Activated naive CD4-positive, alpha-beta T cell treated with anti-CD3 and anti-CD28 coated beads, Interleukin-2, amount 50 U/mL, for 72 hours (primary cell): ENCODE measurements around the gene EIF5B. TPM values are rescaled to one million over a fixed set of nuclear protein-coding genes. Genes with fewer than 3 reads are reported as not detected.
"Not testable (repeated sequence)": the region's sequence is repeated elsewhere in the genome, so short reads cannot be mapped to it uniquely, and the experiment has no call there.

ENCODE experiments used
- ATAC-seq, 2 donors: fragments of 150-1000 bp; cut with Tn5 transposase; 2 replicates each; pipeline ENCODE4 v1.10.0; 2021; ENCODE audit warnings: mild to moderate bottlenecking in 2 of 2, moderate library complexity in 2 of 2
- DNase-seq, 2 donors: peaks; one replicate each; pipeline ENCODE4 v3.0.0; 2021 to 2022; ENCODE audit warnings: low spot score in 2 of 2
- H3K27ac Mint-ChIP-seq, 2 donors: one replicate each; pipeline ENCODE4 v1.8.0; 2022; ENCODE audit warnings: mild to moderate bottlenecking in 2 of 2, mixed read lengths in 2 of 2
- H3K36me3 Mint-ChIP-seq, 2 donors: one replicate each; pipeline ENCODE4 v1.8.0; 2022; ENCODE audit warnings: mixed read lengths in 2 of 2
- H3K9me3 Mint-ChIP-seq, 2 donors: one replicate each; pipeline ENCODE4 v1.8.0; 2022; ENCODE audit warnings: mixed read lengths in 2 of 2
- total RNA-seq, 2 donors: library from RNA; stranded (reverse); gene quantifications; one replicate each; pipeline ENCODE4 v1.2.3, GENCODE V29; 2022

EIF5B gene
- total RNA-seq, 2 donors from 2014 or later = 68.6 to 77.7 TPM

GRCh38 chr2:99348173-99348572, 11.0 kb downstream of the EIF5B start:
- peak in 1 of 2 donors; percentile 10 for DNase-seq
- no peaks in the 10 kb centered on the region for H3K36me3 Mint-ChIP-seq
- peak; percentile 90 to 96 for ATAC-seq
- H3K27ac Mint-ChIP-seq = peak overlapping the region; percentile 79 to 94
- H3K9me3 Mint-ChIP-seq = no peaks in the 10 kb centered on the region

- ATAC-seq = no peak
- peaks cover 0 to 7% of the 10 kb centered on the region in 2 donors for H3K36me3 Mint-ChIP-seq
- no peak overlapping the region for H3K27ac Mint-ChIP-seq
These were observed 13.0 kb downstream of the EIF5B start for GRCh38 chr2:99350194-99350593.

GRCh38 chr2:99354070-99354469, 16.9 kb downstream of the EIF5B start:
- DNase-seq (no peak), ATAC-seq (no peak)
- Mint-ChIP-seq H3K36me3 (peaks cover 0 to 7% of the 10 kb centered on the region in 2 donors), H3K27ac (no peak overlapping the region), H3K9me3 (no peaks in the 10 kb centered on the region)

More at GRCh38 chr2:99350194-99350593, 13.0 kb downstream of the EIF5B start:
- no peak for DNase-seq
- H3K9me3 Mint-ChIP-seq = no peaks in the 10 kb centered on the region

GRCh38 chr2:99354825-99355224, 17.6 kb downstream of the EIF5B start:
- DNase-seq, ATAC-seq, H3K27ac Mint-ChIP-seq, H3K36me3 Mint-ChIP-seq, H3K9me3 Mint-ChIP-seq: not testable (repeated sequence)

- DNase-seq = no peak
- peaks cover 10 to 18% of the 10 kb centered on the region in 2 donors for H3K36me3 Mint-ChIP-seq
- no peak for ATAC-seq
- H3K27ac Mint-ChIP-seq = no peak overlapping the region
- no peaks in the 10 kb centered on the region for H3K9me3 Mint-ChIP-seq
These were observed 19.7 kb downstream of the EIF5B start for GRCh38 chr2:99356853-99357252.

GRCh38 chr2:99365661-99366060, 28.5 kb downstream of the EIF5B start:
- no peak for ATAC-seq
- no peak overlapping the region for H3K27ac Mint-ChIP-seq
- no peak for DNase-seq

GRCh38 chr2:99368854-99369253, 31.7 kb downstream of the EIF5B start:
- H3K27ac Mint-ChIP-seq, DNase-seq, ATAC-seq, H3K9me3 Mint-ChIP-seq: not testable (repeated sequence)
- peaks cover 19 to 36% of the 10 kb centered on the region in 2 donors for H3K36me3 Mint-ChIP-seq

More at GRCh38 chr2:99365661-99366060, 28.5 kb downstream of the EIF5B start:
- peaks cover 19 to 23% of the 10 kb centered on the region in 2 donors for H3K36me3 Mint-ChIP-seq
- H3K9me3 Mint-ChIP-seq = no peaks in the 10 kb centered on the region

GRCh38 chr2:99373144-99373543, 36.0 kb downstream of the EIF5B start:
- H3K36me3 Mint-ChIP-seq = peaks cover 22 to 55% of the 10 kb centered on the region in 2 donors
- DNase-seq (no peak), ATAC-seq (no peak)
- peaks cover 0 to 6% of the 10 kb centered on the region in 2 donors for H3K9me3 Mint-ChIP-seq
- H3K27ac Mint-ChIP-seq = no peak overlapping the region

GRCh38 chr2:99374747-99375146, 37.6 kb downstream of the EIF5B start:
- no peak overlapping the region for H3K27ac Mint-ChIP-seq
- H3K36me3 Mint-ChIP-seq = peaks cover 25 to 50% of the 10 kb centered on the region in 2 donors
- DNase-seq (no peak), ATAC-seq (no peak)
- H3K9me3 Mint-ChIP-seq = peaks cover 0 to 6% of the 10 kb centered on the region in 2 donors

GRCh38 chr2:99376254-99376864, 39.2 kb downstream of the EIF5B start:
- Mint-ChIP-seq H3K36me3 (peaks cover 34 to 52% of the 10 kb centered on the region in 2 donors), H3K9me3 (peaks cover 0 to 6% of the 10 kb centered on the region in 2 donors), H3K27ac (peak overlapping the region in 1 of 2 donors; percentile 70)
- no peak for DNase-seq
- peak in 1 of 2 donors; percentile 73 for ATAC-seq

- Mint-ChIP-seq H3K9me3 (peaks cover 0 to 3% of the 10 kb centered on the region in 2 donors), H3K27ac (peak overlapping the region; percentile 18 to 37), H3K36me3 (peaks cover 28 to 39% of the 10 kb centered on the region in 2 donors)
- peak; percentile 86 to 92 for ATAC-seq
- DNase-seq = no peak
These were observed 40.7 kb downstream of the EIF5B start for GRCh38 chr2:99377879-99378278.

- DNase-seq = no peak
- H3K36me3 Mint-ChIP-seq = peaks cover 19 to 24% of the 10 kb centered on the region in 2 donors
- ATAC-seq = peak; percentile 20 to 42
- no peaks in the 10 kb centered on the region for H3K9me3 Mint-ChIP-seq
- H3K27ac Mint-ChIP-seq = peak overlapping the region; percentile 4 to 70
These were observed 43.3 kb downstream of the EIF5B start for GRCh38 chr2:99380376-99381010.

- peaks cover 19 to 21% of the 10 kb centered on the region in 2 donors for H3K36me3 Mint-ChIP-seq
- no peak for ATAC-seq
- no peaks in the 10 kb centered on the region for H3K9me3 Mint-ChIP-seq
- H3K27ac Mint-ChIP-seq = no peak overlapping the region
- DNase-seq = no peak
These were observed 45.0 kb downstream of the EIF5B start for GRCh38 chr2:99382143-99382542.

GRCh38 chr2:99386011-99386410, 48.8 kb downstream of the EIF5B start:
- peak overlapping the region in 1 of 2 donors; percentile 27 for H3K27ac Mint-ChIP-seq

GRCh38 chr2:99388892-99389291, 51.7 kb downstream of the EIF5B start:
- DNase-seq = no peak
- Mint-ChIP-seq H3K36me3 (peaks cover 0 to 14% of the 10 kb centered on the region in 2 donors), H3K27ac (no peak overlapping the region), H3K9me3 (no peaks in the 10 kb centered on the region)
- no peak for ATAC-seq

More at GRCh38 chr2:99386011-99386410, 48.8 kb downstream of the EIF5B start:
- DNase-seq = no peak
- no peak for ATAC-seq
- H3K36me3 Mint-ChIP-seq = peaks cover 7 to 18% of the 10 kb centered on the region in 2 donors
- no peaks in the 10 kb centered on the region for H3K9me3 Mint-ChIP-seq

- Mint-ChIP-seq H3K27ac (peak overlapping the region in 1 of 2 donors; percentile 77), H3K36me3 (peaks cover 0 to 12% of the 10 kb centered on the region in 2 donors), H3K9me3 (no peaks in the 10 kb centered on the region)
- DNase-seq (no peak), ATAC-seq (no peak)
These were observed 52.2 kb downstream of the EIF5B start for GRCh38 chr2:99389371-99389770.

GRCh38 chr2:99389946-99390345, 52.8 kb downstream of the EIF5B start:
- ATAC-seq (no peak), DNase-seq (no peak)
- peaks cover 0 to 8% of the 10 kb centered on the region in 2 donors for H3K36me3 Mint-ChIP-seq
- peak overlapping the region; percentile 71 to 78 for H3K27ac Mint-ChIP-seq
- no peaks in the 10 kb centered on the region for H3K9me3 Mint-ChIP-seq
